DND-41 (cell line): ENCODE data around the gene NINL.

Experiments used
- ATAC-seq: fragments of 200-7000 bp; cut with Tn5 transposase; 3 replicates; pipeline ENCODE4 v1.9.1; 2021; ENCODE audit warnings: low read depth; ENCODE audit not compliant: insufficient read depth
- DNase-seq: peaks from one replicate; pipeline ENCODE4 v3.0.0-alpha.2; 2020
- H2AFZ ChIP-seq: 2 replicates; pipeline ENCODE4 v1.6.0; 2012; ENCODE audit warnings: low read depth, low read length
- H3K27ac ChIP-seq: 2 replicates; pipeline ENCODE4 v1.5.1; 2012; ENCODE audit warnings: low read length, inconsistent platforms
- H3K27me3 ChIP-seq: fragments of 200-600 bp; sonication (generic); 2 replicates; pipeline ENCODE4 v1.6.0; 2012; ENCODE audit warnings: low read length, mild to moderate bottlenecking, inconsistent platforms; ENCODE audit not compliant: insufficient read depth, poor library complexity
- H3K36me3 ChIP-seq: 2 replicates; pipeline ENCODE4 v1.5.1; 2012; ENCODE audit warnings: low read length, inconsistent platforms; ENCODE audit not compliant: insufficient read depth
- H3K4me1 ChIP-seq: 2 replicates; pipeline ENCODE4 v1.5.1; 2012; ENCODE audit warnings: mild to moderate bottlenecking, low read length; ENCODE audit not compliant: insufficient read depth
- H3K4me2 ChIP-seq: 2 replicates; pipeline ENCODE4 v1.6.0; 2012; ENCODE audit warnings: mild to moderate bottlenecking, moderate library complexity, low read length, inconsistent platforms; ENCODE audit not compliant: insufficient read depth
- H3K4me3 ChIP-seq, 2 experiments: fragments of 200-600 bp in 1 of 2; shearing (Covaris generic) in 1 of 2; 2 replicates each; pipeline ENCODE4 v1.5.1; 2012 to 2016; ENCODE audit warnings: inconsistent platforms in 2 of 2, low read length in 2 of 2, mild to moderate bottlenecking in 2 of 2, low read depth in 1 of 2, moderate library complexity in 1 of 2
- H3K79me2 ChIP-seq: 2 replicates; pipeline ENCODE4 v1.6.0; 2012; ENCODE audit warnings: low read length, inconsistent platforms; ENCODE audit not compliant: insufficient read depth
- H3K9ac ChIP-seq: 2 replicates; pipeline ENCODE4 v1.6.0; 2012; ENCODE audit warnings: low read depth, mild to moderate bottlenecking, inconsistent platforms, low read length, moderate library complexity
- H3K9me3 ChIP-seq: 2 replicates; pipeline ENCODE4 v1.5.1; 2012; ENCODE audit warnings: low read length, moderate library complexity, mild to moderate bottlenecking, inconsistent platforms; ENCODE audit not compliant: insufficient read depth, severe bottlenecking
- H4K20me1 ChIP-seq: 2 replicates; pipeline ENCODE4 v1.6.0; 2012; ENCODE audit warnings: low read length; ENCODE audit not compliant: insufficient read depth
- EZH2 ChIP-seq: IDR thresholded peaks from 3 replicates; pipeline ENCODE4 v1.6.1; 2012; ENCODE audit warnings: borderline replicate concordance, low read depth, mild to moderate bottlenecking, moderate library complexity, low read length, inconsistent platforms; ENCODE audit not compliant: severe bottlenecking
- TF ChIP-seq, protein P1 (sequence below): IDR thresholded peaks from 2 replicates; pipeline ENCODE4 v1.5.1; 2012; ENCODE audit warnings: borderline replicate concordance, low read length, moderate library complexity, mild to moderate bottlenecking; ENCODE audit not compliant: poor library complexity, severe bottlenecking; ENCODE audit errors: extremely low read depth

NINL gene

DNA sequence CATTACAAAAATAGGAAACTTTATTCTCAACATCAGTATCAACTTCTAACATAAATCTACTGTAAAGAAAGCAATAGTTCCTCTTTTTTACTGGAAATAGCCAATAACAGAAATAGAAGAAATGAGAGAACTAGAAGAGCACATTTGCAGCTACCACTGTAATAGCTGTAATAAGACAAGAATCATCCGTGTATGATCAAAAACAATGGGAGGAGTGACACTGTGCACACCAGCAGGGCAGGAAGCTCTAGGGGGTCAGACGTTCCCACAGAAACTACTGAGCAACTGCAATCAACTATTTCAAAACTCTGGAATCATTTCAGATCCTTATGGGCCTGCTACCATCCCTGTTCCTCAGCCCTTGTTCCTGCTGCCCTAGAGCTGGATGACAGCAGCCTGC, 43.7 kb downstream of the NINL start:
- no peaks in the 10 kb centered on the region for H3K27me3 ChIP-seq
- H3K4me3 ChIP-seq = no peak overlapping the region
- TF ChIP-seq, protein P1, sequence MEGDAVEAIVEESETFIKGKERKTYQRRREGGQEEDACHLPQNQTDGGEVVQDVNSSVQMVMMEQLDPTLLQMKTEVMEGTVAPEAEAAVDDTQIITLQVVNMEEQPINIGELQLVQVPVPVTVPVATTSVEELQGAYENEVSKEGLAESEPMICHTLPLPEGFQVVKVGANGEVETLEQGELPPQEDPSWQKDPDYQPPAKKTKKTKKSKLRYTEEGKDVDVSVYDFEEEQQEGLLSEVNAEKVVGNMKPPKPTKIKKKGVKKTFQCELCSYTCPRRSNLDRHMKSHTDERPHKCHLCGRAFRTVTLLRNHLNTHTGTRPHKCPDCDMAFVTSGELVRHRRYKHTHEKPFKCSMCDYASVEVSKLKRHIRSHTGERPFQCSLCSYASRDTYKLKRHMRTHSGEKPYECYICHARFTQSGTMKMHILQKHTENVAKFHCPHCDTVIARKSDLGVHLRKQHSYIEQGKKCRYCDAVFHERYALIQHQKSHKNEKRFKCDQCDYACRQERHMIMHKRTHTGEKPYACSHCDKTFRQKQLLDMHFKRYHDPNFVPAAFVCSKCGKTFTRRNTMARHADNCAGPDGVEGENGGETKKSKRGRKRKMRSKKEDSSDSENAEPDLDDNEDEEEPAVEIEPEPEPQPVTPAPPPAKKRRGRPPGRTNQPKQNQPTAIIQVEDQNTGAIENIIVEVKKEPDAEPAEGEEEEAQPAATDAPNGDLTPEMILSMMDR = no peak
- no peak for TF ChIP-seq EZH2
- no peak overlapping the region for H3K9ac ChIP-seq
- H3K36me3 ChIP-seq = peaks cover 18% of the 10 kb centered on the region
- H3K79me2 ChIP-seq = peaks cover 64% of the 10 kb centered on the region
- no peak overlapping the region for H3K4me2 ChIP-seq
- 0 out of 2 replicates have a peak overlapping the region, but pooled peaks have one; percentile 7 for H3K27ac ChIP-seq
- H2AFZ ChIP-seq = no peak overlapping the region
- ATAC-seq = peak; percentile 37; the same call in 1 of the 3 replicates
- H3K9me3 ChIP-seq = no peaks in the 10 kb centered on the region
- no peaks in the 10 kb centered on the region; the same call in 1 of the 2 replicates for H4K20me1 ChIP-seq
- DNase-seq = no peak
- no peaks in the 10 kb centered on the region for H3K4me1 ChIP-seq

DNA sequence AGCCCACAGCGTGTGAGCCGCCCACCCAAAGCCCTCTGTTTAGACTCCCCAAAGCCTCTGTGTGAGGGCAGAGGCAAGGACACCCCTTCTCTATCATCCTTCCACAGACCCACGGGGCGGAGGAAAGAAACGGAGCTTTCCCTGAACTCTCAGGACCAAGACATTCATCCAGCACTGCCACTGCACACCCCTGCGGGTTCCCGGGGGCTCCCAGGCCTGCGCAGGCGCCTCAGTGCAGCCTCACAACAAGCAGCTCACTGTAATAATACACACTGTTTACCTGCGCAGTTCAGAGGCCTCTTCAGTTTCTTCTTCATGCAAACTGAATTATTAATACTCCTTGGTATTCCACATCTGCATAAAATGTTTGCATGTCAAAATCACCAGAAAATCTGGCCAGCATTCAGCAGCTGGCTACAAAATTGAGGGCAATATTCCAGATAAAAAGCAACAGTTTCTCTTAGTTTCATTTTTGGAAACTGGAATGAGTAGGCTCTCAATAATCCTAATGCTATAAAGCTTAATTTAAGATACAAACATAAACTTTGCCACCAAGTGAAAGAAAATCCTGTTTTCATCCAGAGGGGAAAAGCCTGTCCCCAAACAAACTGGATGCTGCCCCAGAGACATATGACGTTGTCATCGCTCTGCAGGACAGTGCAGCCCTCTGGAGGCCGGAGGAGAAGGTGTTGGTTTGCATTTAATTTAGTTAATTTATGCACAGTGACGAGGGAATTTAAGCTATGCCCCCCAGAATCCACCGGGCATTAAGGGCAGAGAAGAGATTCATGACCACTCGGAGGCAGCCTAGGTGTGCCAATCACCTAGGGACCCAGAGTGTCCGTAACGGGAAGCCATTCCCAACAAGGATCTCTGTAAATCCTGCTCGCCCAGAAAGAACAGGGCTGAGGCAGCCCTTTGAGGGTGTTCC, 45.3 kb downstream of the NINL start:
- Histone ChIP-seq H3K9me3 (no peaks in the 10 kb centered on the region), H4K20me1 (no peaks in the 10 kb centered on the region), H3K4me2 (no peak overlapping the region), H3K36me3 (peaks cover 18% of the 10 kb centered on the region), H2AFZ (no peak overlapping the region), H3K4me3 (no peak overlapping the region), H3K4me1 (no peaks in the 10 kb centered on the region), H3K27me3 (no peaks in the 10 kb centered on the region), H3K27ac (no peak overlapping the region), H3K79me2 (peaks cover 61% of the 10 kb centered on the region), H3K9ac (no peak overlapping the region)
- ATAC-seq (peak; percentile 26; the same call in 1 of the 3 replicates), DNase-seq (no peak)
- TF ChIP-seq, protein P1 = peak; percentile 57
- TF ChIP-seq EZH2 = no peak

DNA sequence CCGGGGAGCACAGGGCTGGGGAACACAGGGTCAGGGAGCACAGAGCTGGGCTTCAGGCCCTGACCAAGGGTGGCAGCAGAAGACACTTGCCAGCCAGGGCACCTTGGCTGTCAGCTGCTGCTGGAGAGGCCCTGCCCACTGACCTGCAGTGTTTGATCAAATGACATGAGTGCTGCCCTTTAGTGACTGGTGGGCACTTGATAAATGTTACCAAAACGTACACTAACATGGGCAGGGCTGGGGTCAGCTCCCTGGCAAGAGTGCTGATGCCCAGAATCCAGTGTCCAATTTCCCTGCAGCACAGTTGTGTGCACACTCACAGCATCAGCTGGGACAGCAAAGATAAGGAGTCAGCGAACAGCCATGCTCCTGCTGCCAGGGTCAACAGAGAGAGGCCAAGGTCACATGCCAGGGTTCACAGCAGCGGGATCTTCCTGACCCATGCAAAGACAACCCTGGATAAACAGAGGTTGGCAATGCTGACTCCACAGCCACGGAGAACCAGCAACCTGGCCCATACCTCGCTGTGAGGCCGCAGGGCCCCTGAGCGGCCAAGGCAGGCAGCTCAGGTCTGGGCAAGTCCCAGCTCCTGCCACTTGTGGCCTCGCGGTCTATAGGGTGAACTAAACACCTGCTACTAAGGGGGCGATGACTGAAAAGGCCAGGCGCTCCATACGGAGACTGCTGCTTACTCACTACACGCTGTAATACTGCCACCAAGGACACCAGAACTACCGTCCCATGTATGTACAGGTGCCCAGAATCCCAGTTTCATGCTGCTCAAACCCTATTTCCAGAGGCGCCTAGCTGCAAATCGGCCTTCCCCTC, 46.3 kb downstream of the NINL start:
- Histone ChIP-seq H3K4me3 (no peak overlapping the region), H3K79me2 (peaks cover 63% of the 10 kb centered on the region), H3K9me3 (no peaks in the 10 kb centered on the region), H4K20me1 (no peaks in the 10 kb centered on the region), H3K4me1 (no peaks in the 10 kb centered on the region), H3K36me3 (peaks cover 20% of the 10 kb centered on the region), H2AFZ (no peak overlapping the region), H3K9ac (no peak overlapping the region), H3K27me3 (no peaks in the 10 kb centered on the region), H3K4me2 (no peak overlapping the region), H3K27ac (peak overlapping the region; percentile 16; the same call in 1 of the 2 replicates)
- DNase-seq (no peak), ATAC-seq (peak; percentile 25; the same call in 2 of the 3 replicates)
- TF ChIP-seq, protein P1 = no peak
- no peak for TF ChIP-seq EZH2
